Ovary (tissue), 3 donors: ENCODE results near the gene GLT8D1.

ENCODE experiments used
- CTCF ChIP-seq, 3 donors: fragments of 450-650 bp in 2 of 3; fragments of 200-600 bp in 1 of 3; IDR thresholded peaks; one replicate each; pipeline versions ENCODE4 v1.5.1 to v1.8.0; 2016 to 2022; ENCODE audit warnings: antibody characterized with exemption in 3 of 3, mild to moderate bottlenecking in 1 of 3
- POLR2A ChIP-seq: fragments of 450-650 bp; IDR thresholded peaks from one replicate; pipeline ENCODE4 v1.6.1; 2017; ENCODE audit warnings: antibody characterized with exemption, mild to moderate bottlenecking, moderate library complexity
- donor health status: DM: no; HTN: no; CAD: no.

GRCh38 chr3:52690560-52690959 lies 15.0 kb downstream of the GLT8D1 start:
- TF ChIP-seq CTCF (IDR thresholded peaks at IDR 0.05) (no peak), POLR2A (no peak)
